Measurements from ENCODE around the gene TEAD1.

Gene TEAD1

DNA sequence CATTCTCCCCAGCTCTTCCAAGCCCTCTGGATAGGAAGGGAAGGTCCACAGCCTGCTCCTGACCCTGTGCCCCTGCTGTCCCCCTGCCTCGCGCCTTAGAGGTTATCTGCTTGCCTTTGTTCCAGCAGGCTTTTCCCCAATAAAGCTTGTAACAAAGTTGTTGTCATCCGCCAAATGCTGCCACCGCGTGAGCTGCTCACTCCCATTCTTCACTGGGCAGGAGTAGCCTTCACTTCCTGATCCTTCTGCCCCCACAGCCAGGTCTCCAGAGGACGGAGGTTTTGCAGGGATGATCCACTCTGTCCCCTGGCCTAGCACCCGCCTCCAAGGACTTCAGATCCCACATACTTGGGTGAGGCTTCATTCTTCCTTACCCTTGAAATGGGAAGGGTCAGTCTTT is 240.9 kb downstream of the TEAD1 start:
- TF ChIP-seq, protein P1, sequence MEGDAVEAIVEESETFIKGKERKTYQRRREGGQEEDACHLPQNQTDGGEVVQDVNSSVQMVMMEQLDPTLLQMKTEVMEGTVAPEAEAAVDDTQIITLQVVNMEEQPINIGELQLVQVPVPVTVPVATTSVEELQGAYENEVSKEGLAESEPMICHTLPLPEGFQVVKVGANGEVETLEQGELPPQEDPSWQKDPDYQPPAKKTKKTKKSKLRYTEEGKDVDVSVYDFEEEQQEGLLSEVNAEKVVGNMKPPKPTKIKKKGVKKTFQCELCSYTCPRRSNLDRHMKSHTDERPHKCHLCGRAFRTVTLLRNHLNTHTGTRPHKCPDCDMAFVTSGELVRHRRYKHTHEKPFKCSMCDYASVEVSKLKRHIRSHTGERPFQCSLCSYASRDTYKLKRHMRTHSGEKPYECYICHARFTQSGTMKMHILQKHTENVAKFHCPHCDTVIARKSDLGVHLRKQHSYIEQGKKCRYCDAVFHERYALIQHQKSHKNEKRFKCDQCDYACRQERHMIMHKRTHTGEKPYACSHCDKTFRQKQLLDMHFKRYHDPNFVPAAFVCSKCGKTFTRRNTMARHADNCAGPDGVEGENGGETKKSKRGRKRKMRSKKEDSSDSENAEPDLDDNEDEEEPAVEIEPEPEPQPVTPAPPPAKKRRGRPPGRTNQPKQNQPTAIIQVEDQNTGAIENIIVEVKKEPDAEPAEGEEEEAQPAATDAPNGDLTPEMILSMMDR (IDR thresholded peaks at IDR 0.05; ENCODE audit: insufficient read depth, low read depth, low read length, missing control alignments) = no peak
- DNase-seq (ENCODE audit: low read depth) = no peak
- no peak overlapping the region for H3K4me3 ChIP-seq (ENCODE audit: low read length)

DNA sequence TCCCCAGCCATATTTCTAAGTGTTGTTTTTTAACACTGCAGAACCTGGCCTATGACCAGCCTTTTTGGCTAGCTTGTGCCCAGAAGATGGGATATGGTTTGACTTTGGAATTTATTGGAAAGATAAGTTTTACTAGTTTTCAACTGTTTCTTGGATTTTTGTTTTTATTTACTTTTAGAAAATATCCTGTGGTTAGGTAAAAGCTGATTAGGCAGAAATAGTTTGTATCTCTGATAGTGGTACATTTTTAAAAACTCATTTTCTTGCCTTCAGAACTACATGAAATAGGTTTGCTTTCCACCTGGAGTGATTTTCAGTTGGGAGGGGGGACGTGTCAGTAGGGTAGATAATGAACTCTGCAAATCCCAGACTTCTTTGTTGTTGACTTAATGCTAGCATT is 243.6 kb downstream of the TEAD1 start:
- DNase-seq (ENCODE audit: low read depth) = no peak
- TF ChIP-seq, protein P1 (IDR thresholded peaks at IDR 0.05; ENCODE audit: insufficient read depth, low read depth, low read length, missing control alignments) = no peak

DNA sequence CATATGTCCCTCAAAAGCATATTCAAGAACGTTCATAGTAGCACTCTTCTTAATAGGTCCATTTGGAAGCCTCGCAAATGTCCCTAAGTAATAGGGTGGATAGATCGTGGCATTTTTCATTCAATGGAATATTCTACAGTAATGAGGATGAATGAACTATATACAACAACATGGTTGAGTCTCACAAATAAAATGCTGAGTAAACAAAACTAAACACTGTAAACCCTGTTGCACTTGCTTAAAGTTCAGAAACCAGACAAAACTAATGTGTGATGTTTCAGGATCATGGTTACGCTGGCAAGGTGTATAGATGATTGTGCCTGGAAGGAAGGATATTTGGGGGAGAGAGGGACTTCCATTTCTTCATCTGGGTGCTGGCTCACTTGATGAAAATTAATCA is 244.4 kb downstream of the TEAD1 start:
- no peak for DNase-seq (ENCODE audit: low read depth)
- TF ChIP-seq, protein P1 (IDR thresholded peaks at IDR 0.05; ENCODE audit: insufficient read depth, low read depth, low read length, missing control alignments) = no peak
- H3K4me3 ChIP-seq (ENCODE audit: low read length) = no peak overlapping the region

More for the DNA sequence above, 243.6 kb downstream of the TEAD1 start:
- no peak overlapping the region for H3K4me3 ChIP-seq (ENCODE audit: low read length)

DNA sequence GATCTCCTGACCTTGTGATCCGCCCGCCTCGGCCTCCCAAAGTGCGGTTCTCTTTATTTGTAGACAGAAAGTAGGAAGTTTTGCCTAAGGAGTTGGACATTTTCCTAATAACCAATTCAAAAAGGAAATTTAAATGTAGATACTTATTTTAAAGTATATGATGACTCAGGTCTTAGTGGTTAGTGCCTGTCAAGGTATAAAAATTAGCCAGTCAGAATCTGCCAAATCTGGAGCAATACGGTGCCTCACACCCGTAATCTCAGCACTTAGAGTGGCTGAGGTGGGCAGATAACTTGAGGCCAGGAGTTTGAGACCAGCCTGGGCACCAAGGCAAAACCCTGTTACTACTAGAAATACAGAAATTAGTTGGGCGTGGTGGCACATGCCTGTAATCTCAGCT is 248.2 kb downstream of the TEAD1 start:
- no peak for DNase-seq (ENCODE audit: low read depth)
- TF ChIP-seq, protein P1 (IDR thresholded peaks at IDR 0.05; ENCODE audit: insufficient read depth, low read depth, low read length, missing control alignments) = no peak
- no peak overlapping the region for H3K4me3 ChIP-seq (ENCODE audit: low read length)

DNA sequence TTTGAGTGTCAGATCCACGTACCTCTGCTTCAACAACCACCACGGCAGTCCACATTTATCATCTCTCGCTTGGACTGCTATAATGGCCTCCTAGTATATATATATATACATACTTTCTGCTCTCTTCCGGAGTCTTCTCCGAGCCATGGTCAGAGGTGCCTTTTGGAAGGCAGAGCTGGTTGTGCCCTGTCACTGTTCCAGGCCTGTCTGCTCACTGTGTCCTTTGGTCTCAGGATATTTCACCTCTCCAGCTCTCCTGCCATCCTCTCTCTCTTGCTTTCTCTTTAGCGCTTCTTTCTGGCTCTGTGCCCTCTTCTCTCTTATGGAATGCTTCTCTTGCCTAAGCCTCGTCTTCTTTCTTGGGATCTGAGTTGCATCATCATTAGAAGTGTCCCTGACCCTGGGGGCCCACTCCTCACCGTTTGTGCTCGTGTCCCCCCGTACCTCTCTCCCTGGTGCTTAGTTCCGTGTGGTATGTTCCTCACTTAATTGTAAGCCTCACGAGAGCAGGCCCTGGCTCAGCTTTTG is 248.8 kb downstream of the TEAD1 start:
- no peak overlapping the region for H3K4me3 ChIP-seq (ENCODE audit: low read length)
- DNase-seq (ENCODE audit: low read depth) = no peak
- TF ChIP-seq, protein P1 (IDR thresholded peaks at IDR 0.05; ENCODE audit: insufficient read depth, low read depth, low read length, missing control alignments) = no peak

DNA sequence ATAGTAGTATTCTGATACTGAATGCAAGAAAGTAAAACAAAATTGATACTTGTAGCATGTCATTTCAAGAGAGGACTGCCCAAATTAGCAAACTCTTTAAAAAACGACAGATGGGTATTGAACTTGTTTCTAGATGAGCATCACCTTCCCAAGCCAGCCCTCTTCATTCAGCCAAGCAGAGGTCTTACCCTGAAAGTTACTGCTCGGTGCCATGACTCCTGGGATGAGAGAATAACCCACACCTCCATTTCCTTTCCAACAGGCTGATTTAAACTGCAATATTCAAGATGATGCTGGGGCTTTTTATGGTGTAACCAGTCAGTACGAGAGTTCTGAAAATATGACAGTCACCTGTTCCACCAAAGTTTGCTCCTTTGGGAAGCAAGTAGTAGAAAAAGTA is 250.4 kb downstream of the TEAD1 start:
- no peak for DNase-seq (ENCODE audit: low read depth)
- no peak overlapping the region for H3K4me3 ChIP-seq (ENCODE audit: low read length)
- TF ChIP-seq, protein P1 (IDR thresholded peaks at IDR 0.05; ENCODE audit: insufficient read depth, low read depth, low read length, missing control alignments) = no peak

DNA sequence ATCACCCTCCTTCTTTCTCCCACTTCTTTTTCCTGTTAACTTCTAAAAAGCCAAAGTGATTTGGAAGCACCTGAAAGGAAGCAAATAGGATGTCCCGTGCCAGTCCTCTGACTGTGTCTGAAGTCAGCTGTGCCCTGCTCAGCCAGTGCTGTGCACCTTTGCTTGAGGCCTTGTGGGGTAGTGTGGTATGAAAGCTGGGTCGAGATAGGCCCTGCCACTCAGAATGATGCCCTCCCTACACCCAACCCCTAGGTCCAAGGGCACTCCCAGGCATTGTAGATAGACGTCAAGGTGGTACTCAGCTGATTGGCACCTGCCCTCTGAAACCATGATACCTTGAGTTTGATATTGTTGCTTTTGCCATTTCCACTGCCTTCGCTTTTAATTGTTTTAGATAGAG is 251.3 kb downstream of the TEAD1 start:
- H3K4me3 ChIP-seq (ENCODE audit: low read length) = no peak overlapping the region

More for the DNA sequence above, 251.3 kb downstream of the TEAD1 start:
- TF ChIP-seq, protein P1 (IDR thresholded peaks at IDR 0.05; ENCODE audit: insufficient read depth, low read depth, low read length, missing control alignments) = no peak
- DNase-seq (ENCODE audit: low read depth) = no peak

Measured in epithelial cell of esophagus (primary cell).